ES-I3 (cell line): ENCODE measurements around the gene MRPL3.
"Not testable (repeated sequence)": the region's sequence is repeated elsewhere in the genome, so short reads cannot be mapped to it uniquely, and the experiment has no call there.

Experiments
- H3K36me3 ChIP-seq: 2 replicates; pipeline ENCODE4 v1.6.1; 2013; ENCODE audit warnings: mild to moderate bottlenecking, low read length, control low read depth, moderate library complexity; ENCODE audit not compliant: insufficient read depth
- H3K4me1 ChIP-seq: 2 replicates; pipeline ENCODE4 v1.6.1; 2013; ENCODE audit warnings: mild to moderate bottlenecking, control low read depth, low read length; ENCODE audit not compliant: insufficient read depth
- H3K9ac ChIP-seq: 2 replicates; pipeline ENCODE4 v1.6.1; 2013; ENCODE audit warnings: low read depth, mild to moderate bottlenecking, low read length, moderate library complexity
- H3K9me3 ChIP-seq: 2 replicates; pipeline ENCODE4 v1.6.1; 2013; ENCODE audit warnings: mild to moderate bottlenecking, low read length, moderate library complexity; ENCODE audit not compliant: control insufficient read depth, insufficient read depth

MRPL3 gene

DNA sequence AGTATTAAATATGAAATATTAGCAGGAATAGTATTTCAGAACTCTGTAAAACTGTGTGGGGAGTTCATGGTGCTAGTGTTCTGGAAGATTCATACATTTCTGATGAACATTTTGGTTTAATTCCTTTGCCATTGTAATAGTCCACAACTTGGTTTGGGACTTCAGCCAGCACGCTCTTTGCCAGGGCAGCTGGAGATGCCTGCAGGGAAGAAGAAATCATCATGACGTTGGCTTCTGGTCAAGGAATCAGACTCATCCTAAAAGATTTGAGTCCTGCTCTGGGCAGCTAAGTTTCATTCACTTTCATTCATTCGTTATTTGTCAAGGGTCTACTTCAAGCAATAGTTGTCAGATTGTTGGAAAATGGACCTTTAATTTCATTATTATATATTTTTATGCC is 32.4 kb upstream of the MRPL3 start:
- H3K9me3 ChIP-seq = no peaks in the 10 kb centered on the region
- H3K36me3 ChIP-seq = no peaks in the 10 kb centered on the region
- H3K9ac ChIP-seq = no peak overlapping the region
- no peaks in the 10 kb centered on the region for H3K4me1 ChIP-seq

DNA sequence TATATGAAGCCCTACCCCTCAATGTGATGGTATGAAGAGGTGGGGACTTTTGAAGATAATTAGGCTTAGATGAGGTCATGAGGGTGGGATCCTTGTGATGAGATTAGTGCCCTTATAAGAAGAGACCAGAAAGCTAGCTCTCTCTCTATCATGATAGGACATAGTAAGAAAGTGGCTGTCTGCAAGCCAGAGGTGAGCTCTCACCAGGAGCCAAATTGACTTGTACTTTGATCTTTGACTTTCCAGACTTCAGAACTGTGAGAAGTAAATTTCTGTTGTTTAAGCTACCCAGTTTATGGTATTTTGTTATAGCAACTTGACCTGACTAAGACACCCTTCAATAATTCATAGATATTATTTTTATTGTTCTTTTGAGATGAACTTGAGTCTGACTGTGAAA is 29.9 kb upstream of the MRPL3 start:
- Histone ChIP-seq H3K9me3 (no peaks in the 10 kb centered on the region), H3K4me1 (no peaks in the 10 kb centered on the region), H3K9ac (no peak overlapping the region), H3K36me3 (no peaks in the 10 kb centered on the region)

DNA sequence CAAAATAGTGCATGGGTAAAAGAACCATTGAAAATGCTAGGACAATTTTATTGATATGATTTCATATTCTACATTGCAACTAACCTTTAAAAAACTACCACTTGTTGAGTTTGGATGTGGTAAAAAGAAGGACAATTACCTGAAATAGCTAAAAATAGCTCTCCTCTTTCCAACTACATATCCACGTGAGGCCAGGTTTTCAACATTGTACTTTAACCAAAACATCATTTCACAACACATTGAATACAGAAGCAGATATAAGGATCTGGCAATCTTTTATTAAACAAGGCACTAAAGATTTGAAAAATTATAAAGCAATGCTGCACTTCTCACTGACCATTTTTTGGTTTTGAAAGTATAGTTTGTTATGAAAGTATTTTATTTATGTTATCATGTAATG is 28.1 kb upstream of the MRPL3 start:
- Histone ChIP-seq H3K4me1 (no peaks in the 10 kb centered on the region), H3K9ac (no peak overlapping the region), H3K36me3 (no peaks in the 10 kb centered on the region), H3K9me3 (no peaks in the 10 kb centered on the region)

DNA sequence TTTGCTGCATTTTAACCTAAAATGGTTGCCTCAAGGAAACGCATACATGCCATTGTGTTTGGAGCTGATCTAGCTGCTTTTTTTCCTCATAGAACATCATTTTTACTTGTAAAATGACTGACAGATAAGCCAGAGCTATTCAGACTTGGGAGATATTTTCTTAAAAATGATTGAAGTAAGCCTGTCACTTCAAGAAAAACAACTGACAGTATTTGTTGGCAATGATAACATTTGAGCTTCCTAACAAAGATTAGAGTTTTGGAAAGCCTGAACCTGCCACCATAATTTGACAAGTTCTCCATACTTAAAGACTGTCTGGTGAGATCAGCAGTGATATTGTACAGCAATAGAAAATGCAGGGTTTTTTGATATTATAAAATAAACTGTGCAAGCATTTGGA is 27.6 kb upstream of the MRPL3 start:
- Histone ChIP-seq H3K9ac (no peak overlapping the region), H3K4me1 (no peaks in the 10 kb centered on the region), H3K9me3 (no peaks in the 10 kb centered on the region), H3K36me3 (no peaks in the 10 kb centered on the region)

DNA sequence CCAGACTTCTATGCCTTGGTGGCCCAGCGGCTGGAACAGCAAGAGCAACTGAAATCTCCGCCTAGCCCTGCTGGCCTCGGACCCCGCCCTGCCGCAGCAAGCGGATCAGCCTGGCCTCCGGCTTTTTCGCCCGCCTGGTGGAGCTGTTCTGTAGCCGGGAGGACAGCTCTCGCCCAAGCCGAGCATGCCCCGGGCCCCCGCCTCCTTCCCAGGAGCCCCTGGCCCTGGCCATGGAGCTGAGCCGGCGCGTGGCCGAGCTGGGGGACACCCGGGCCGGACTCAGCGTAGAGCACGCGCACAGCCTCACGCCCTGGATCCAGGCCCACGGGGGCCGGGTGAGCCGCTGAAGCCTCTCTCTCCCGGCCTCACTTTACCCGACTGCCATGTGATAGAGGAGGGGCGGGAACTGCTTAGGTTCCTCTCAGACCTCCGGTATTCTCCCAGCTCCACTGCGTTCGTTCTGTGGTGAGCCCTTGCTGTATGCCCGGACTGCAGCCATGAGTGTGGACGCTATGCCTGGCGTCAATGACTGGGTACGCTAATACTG is 24.1 kb upstream of the MRPL3 start:
- H3K9me3 ChIP-seq = no peaks in the 10 kb centered on the region
- peak overlapping the region; percentile 59; the same call in 1 of the 2 replicates for H3K9ac ChIP-seq
- no peaks in the 10 kb centered on the region for H3K4me1 ChIP-seq
- no peaks in the 10 kb centered on the region for H3K36me3 ChIP-seq

DNA sequence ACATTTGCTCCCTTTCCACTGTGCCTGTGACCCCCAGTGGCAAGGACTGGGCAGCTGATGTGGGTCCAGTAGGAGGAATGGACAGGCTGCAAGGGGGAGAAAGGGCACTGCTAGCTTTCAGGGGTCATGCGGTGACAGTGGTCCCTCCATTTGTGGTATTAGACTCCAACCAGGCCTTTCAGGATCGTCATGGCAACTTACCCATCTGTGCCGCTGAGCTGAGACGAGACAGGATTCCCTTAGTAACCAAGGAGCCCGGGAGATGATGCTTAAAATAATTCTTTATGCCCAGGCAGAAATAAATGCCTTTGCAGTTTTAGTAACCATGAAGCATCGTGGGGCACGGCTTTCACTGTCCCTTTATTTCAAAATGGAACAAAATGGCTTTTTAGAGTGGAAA is 15.9 kb upstream of the MRPL3 start:
- H3K9me3 ChIP-seq = no peaks in the 10 kb centered on the region
- no peaks in the 10 kb centered on the region for H3K4me1 ChIP-seq
- no peaks in the 10 kb centered on the region for H3K36me3 ChIP-seq
- H3K9ac ChIP-seq = no peak overlapping the region

DNA sequence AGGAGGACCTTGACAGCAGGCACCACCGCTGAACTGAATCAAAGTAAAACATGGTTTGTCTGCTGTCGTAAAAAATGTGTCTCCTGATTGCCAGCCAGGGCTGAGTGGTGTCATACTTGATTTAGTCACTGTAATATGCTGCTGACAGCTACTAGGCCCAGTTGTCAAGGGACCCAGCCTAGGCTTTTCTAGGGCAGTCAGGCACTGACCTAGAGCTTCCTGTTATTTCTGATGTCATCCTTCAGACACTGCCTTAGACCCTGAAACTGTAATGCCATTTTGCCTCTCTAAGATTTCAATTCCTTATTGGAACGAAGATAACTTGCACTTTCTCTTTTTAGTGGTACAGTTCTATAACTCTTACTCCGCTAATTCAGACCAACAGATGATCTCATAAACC is 2.6 kb upstream of the MRPL3 start:
- Histone ChIP-seq H3K9me3 (no peaks in the 10 kb centered on the region), H3K4me1 (peaks cover 4% of the 10 kb centered on the region; the same call in 1 of the 2 replicates), H3K36me3 (no peaks in the 10 kb centered on the region), H3K9ac (no peak overlapping the region)

DNA sequence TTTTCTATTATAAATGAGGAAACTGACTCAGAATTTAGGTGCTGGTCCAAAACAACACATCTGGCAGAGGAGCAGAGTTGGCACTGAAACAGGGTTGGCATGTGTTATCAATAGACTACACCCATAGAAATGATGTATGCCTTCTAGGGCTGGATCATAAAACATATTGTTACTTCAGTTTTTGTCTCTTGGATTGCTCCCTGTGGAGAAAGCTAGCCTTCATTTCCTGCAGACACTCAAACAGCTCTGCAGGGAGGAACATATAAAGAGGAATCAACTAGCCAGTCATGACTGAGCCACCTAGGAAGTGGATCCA is 507 bp upstream of the MRPL3 start:
- no peaks in the 10 kb centered on the region for H3K9me3 ChIP-seq
- peaks cover 4% of the 10 kb centered on the region; the same call in 1 of the 2 replicates for H3K4me1 ChIP-seq
- peak overlapping the region; percentile 93 for H3K9ac ChIP-seq
- no peaks in the 10 kb centered on the region for H3K36me3 ChIP-seq

DNA sequence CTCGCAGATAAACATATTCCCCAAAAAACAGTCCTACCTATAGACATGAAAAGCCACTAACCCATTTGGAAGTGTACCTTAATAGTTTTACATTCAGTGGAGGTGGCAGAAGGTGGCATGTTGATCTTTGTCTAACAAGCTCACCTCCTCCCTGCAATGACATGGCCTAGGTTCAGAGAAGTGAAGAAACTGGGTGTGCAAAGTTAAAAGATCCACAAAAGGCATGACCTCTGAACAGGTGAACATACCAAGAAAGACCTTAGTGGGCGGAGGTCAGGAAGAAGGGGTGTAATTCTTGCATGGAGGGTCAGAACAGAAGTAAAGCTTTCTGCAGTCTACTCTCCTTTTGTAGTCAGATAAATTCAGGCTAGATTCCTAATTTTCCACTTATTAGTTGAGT is 822 bp downstream of the MRPL3 start:
- H3K4me1 ChIP-seq = peaks cover 4% of the 10 kb centered on the region; the same call in 1 of the 2 replicates
- H3K9me3 ChIP-seq = no peaks in the 10 kb centered on the region
- H3K36me3 ChIP-seq = peaks cover 8% of the 10 kb centered on the region; the same call in 1 of the 2 replicates
- H3K9ac ChIP-seq = peak overlapping the region; percentile 93

DNA sequence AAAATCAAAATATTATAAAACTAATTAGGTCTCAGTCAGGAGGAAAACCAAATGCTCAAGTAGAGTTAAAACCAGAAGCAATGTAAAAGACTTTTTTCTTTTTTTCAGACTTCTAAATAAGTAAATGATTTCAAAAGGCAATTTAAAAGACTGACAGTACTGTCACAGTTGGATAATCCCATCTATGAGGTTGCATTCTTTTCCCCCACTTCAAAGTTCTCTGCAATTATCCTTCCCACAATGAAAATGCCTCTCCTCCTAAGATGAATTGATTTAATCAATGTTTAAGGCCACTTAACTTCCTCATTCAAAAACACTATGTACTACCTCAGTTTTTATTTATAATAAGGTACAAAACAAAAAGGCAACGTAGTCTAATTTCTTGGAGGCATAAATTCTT is 8.1 kb downstream of the MRPL3 start:
- Histone ChIP-seq H3K36me3 (peaks cover 17% of the 10 kb centered on the region), H3K9me3 (no peaks in the 10 kb centered on the region), H3K4me1 (no peaks in the 10 kb centered on the region), H3K9ac (no peak overlapping the region)

DNA sequence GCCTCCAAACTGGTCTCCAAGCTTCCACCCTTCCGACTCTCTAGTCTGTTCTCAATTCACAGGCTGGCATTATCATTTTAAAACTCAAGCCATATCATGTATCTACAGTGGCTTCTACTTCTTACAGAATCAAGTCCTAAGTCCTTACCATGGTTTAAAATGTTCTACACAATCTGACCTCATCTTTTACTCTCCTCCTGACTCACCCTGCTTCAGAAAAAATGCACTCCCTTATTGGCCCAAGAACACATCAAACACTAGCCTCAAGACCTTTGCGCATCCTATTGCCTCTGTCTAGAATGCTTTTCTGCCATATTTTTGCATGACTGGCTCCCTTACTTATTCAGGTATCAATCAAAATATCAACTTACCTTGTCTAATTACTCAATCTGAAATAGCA is 11.0 kb downstream of the MRPL3 start:
- Histone ChIP-seq H3K9me3 (no peaks in the 10 kb centered on the region), H3K9ac (no peak overlapping the region), H3K36me3 (peaks cover 6% of the 10 kb centered on the region), H3K4me1 (no peaks in the 10 kb centered on the region)

DNA sequence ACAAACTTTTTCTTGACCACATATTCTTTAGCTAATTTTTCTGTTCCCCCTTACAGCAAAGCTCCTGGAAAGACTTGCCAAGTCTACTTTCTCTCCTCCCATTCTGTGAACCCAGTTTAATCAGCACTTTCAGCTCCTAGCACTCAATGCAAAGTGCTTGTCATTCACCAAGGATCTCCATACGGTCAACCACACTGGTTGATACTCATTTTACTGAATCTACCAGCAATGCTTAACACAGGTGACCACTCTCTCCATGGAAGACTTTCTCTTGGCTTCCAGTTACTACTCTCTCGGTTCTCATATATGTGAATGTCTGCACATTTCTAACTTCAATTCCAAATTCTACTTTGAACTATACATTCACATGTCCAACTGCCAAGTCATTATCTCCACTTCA is 11.7 kb downstream of the MRPL3 start:
- Histone ChIP-seq H3K36me3 (peaks cover 3% of the 10 kb centered on the region), H3K9ac (no peak overlapping the region), H3K9me3 (no peaks in the 10 kb centered on the region), H3K4me1 (no peaks in the 10 kb centered on the region)

DNA sequence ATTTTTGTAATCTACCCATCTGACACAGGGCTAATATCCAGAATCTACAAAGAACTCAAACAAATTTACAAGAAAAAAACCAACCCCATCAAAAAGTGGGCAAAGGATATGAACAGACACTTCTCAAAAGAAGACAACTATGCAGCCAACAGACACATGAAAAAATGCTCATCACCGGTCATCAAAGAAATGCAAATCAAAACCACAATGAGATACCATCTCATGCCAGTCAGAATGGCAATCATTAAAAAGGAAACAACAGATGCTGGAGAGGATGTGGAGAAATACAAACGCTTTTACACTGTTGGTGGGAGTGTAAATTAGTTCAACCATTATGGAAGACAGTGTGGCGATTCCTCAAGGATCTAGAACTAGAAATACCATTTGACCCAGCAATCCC is 16.2 kb downstream of the MRPL3 start:
- not testable (repeated sequence) for H3K9me3 ChIP-seq, H3K36me3 ChIP-seq, H3K4me1 ChIP-seq, H3K9ac ChIP-seq

DNA sequence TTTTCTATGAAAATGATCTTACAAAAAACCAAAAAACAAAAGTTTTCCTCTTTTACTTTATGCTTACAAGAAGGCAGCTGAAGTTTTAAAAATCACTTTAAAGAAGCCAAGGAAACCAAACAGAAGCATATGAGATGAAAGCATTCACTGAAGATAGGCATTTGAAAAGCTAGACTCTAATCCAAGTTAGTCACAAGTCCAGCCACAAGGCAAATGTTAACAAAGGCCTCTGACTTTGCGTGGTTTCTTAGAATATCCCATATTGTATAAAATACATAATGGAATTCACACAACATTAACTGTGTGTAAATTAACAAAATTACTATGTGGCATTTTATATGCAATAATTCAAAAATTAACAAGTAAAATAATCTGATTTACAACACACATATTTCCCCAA is 17.7 kb downstream of the MRPL3 start:
- Histone ChIP-seq H3K36me3 (peaks cover 7% of the 10 kb centered on the region), H3K4me1 (no peaks in the 10 kb centered on the region), H3K9ac (no peak overlapping the region), H3K9me3 (no peaks in the 10 kb centered on the region)

DNA sequence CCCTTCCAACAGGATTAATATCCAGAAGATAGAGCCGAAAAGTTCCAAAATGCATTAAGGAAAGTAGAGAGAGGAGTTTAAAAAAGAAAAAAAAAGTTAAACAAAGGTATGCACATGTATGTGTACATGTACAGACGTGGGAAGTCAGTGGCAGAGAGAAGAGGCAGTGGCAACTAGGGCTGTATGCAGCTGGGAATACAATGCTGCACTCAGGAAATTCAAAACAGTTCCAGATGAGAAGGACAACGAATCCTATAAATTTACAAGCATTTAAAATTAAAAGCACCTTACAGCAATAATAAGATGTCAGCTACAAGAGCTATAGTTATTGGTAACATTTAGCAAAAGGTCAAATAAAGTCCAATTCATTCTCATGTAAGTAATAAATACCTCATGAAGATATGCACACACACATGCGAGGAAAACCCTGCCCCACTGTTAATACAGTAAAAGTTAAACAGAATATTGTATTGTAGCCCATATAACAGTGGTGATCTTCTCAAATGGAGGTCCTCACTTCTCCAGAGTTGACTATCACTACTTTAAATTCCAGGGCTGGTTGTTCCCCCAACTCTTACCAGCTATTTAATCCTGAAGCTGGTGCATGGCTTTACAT is 18.2 kb downstream of the MRPL3 start:
- no peak overlapping the region for H3K9ac ChIP-seq
- H3K36me3 ChIP-seq = peaks cover 7% of the 10 kb centered on the region

DNA sequence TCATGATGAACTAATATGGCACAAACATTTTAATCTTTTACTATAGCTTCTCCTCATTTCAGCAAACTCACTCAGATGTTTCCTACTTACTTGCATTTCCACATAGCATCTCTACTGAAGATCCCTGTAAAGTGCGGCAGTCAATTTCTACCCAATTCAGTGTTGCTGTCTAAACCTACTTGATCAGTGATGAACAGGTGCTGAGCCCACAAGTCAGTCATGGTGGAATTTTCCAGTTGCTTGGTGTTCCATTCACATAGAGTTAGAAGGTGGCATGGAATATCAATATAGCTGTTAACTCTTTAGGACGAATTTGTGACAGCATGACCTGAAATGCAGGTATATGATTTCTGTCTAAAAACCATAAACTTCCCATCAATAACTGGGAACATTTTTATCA is 22.7 kb downstream of the MRPL3 start:
- Histone ChIP-seq H3K9ac (no peak overlapping the region), H3K9me3 (no peaks in the 10 kb centered on the region), H3K4me1 (no peaks in the 10 kb centered on the region), H3K36me3 (peaks cover 7% of the 10 kb centered on the region)

More for the DNA sequence above, 18.2 kb downstream of the MRPL3 start:
- H3K4me1 ChIP-seq = no peaks in the 10 kb centered on the region
- H3K9me3 ChIP-seq = no peaks in the 10 kb centered on the region
